Medulla oblongata (tissue), 1 donor: ENCODE measurements around the gene ABCA13.

ENCODE experiments used
- DNase-seq: peaks from one replicate; pipeline ENCODE4 v3.0.0-alpha.2; 2015; ENCODE audit errors: extremely low spot score

ABCA13 gene

DNA sequence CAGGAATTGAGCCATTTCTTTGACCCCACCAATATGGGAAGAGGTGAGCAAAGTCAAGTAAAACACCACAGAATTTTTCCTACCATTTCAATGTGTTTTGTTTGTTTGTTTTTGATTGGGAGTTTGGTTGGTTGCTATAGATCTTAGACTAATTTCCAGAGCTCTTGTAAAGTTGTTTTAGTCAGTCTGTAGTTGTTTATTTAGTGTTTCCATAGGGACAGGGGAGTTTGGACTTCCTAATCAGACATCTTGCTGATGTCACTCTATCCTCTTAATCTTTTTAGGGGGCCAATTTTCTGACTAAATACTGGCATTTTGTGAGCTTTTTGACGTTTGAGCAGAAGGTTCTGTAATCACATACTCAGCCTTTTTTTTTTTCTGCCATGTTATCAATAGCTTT lies 266.9 kb downstream of the ABCA13 start:
- DNase-seq, result no peak

DNA sequence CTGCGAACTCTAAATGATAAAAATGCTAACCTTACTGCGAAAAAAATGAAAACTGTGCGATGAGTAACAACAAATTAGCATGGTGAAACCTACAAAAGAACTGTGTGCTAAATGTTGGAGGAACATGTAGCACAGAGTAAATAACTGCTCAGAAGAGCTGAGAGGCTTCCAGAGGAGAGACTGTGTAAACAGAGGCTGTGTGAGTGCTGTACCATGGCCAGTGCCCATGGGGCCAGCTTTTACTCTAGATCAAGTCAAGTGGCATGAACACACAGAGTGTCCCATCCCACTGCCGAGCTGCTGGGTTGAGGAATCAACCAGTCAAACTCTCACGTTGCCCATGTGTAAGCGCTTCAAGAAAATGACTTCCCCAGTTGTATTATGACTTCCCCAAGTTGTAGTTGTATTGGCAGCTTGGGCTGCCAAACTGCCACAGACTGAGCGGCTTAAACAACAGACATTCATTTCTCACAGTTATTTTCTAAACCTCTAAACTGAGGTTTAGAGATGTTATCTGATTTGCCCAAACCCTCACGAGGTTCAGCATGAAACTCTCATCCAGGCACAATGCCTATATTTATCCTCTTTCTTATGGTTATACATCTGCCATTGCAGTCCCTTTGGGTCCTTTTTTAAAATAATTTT lies 270.7 kb downstream of the ABCA13 start:
- DNase-seq, result no peak

DNA sequence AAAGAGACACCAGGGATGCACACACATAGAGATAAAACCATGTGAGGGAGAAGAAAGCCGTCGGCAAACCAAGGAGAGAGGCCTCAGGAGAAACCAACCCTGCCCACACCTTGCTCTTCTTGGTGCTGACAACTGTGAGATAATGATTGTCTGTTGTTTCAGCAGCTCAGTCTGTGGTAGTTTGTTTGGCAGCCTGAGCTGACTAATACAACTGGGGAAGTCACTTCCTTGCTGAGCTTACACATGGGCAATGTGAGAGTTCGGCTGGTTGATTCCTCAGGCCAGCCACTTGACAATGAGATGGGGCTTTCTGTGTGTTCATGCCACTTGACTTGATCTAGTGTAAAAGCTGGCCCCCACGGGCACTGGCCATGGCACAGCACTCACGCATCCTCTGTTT lies 271.8 kb downstream of the ABCA13 start:
- DNase-seq, result no peak

DNA sequence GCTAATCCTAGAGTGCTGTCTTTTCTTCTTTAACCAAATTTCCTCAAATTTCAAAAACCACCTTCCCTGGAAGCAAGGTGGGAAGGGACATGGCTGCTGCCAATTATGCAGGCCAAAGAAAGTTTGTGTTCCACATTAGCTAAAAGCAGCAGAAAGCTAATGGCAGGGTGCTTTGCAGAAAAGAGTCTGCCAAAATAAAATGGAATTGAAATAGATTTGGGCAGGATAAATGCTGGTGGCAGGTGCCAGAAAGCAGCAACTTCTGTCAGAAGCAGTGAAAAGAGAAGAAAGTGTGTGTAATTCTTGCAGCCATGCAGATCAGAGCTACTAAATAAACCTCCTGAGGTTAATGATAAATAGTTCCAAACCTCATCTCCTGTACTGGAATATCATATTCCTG lies 275.5 kb downstream of the ABCA13 start:
- DNase-seq, result peak; percentile 4

DNA sequence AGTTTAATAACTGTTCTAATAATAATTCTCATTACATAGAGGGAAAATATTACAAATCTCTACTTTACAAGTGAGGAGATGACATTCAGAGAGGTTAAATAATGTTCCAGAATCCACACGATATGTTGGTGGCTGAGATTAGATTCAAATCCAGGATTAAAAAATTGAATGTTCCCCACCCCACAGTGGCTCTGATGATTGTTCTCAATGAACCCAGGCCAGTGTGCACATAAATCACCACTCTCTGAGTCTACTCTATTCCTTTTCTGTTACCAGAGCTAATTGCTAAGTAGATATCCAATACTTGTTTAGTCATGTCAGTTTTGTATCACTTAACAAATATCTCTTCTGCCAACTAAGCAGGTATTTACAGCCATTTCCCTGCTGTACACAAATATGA lies 281.0 kb downstream of the ABCA13 start:
- no peak for DNase-seq

DNA sequence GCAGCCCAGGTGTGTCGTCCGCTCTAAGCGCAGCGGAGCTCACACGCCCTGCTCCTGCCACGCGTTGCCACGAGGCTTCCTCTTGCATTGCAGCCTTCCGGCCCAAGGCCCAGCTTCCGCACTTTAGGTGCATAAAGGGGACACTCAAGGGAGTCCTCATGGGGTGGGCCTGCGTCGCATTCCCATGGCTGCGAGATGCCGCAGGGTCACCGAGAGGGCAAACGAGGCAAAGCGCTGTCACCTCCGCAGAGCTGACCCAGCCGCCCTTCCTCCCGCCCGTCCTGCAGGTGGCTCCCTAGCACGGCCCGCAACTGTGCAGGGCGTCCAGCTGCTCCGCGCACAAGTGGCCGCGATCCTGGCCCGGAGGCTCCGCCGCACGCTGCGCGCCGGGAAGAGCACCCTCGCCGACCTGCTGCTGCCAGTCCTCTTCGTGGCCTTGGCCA lies 283.5 kb downstream of the ABCA13 start:
- no peak for DNase-seq

DNA sequence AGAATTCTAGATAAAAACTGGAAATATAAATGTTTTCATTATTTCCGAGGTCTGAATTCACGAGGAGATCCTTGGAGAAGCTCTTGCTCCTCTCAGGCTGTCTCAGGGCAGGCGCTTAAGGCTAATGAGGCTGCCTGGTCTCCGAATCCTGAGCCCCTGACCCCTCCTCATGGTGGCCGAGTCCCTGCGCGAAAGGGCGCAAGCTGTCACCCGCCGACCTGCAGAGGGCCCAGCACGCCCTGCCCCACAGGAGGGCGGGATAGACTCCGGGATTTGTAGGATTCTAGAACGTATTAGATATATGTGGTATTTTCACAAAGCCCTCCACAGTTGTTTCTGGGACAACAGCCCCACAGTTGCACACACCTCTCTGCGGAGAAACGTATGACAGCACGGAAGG lies 284.1 kb downstream of the ABCA13 start:
- DNase-seq, result no peak

DNA sequence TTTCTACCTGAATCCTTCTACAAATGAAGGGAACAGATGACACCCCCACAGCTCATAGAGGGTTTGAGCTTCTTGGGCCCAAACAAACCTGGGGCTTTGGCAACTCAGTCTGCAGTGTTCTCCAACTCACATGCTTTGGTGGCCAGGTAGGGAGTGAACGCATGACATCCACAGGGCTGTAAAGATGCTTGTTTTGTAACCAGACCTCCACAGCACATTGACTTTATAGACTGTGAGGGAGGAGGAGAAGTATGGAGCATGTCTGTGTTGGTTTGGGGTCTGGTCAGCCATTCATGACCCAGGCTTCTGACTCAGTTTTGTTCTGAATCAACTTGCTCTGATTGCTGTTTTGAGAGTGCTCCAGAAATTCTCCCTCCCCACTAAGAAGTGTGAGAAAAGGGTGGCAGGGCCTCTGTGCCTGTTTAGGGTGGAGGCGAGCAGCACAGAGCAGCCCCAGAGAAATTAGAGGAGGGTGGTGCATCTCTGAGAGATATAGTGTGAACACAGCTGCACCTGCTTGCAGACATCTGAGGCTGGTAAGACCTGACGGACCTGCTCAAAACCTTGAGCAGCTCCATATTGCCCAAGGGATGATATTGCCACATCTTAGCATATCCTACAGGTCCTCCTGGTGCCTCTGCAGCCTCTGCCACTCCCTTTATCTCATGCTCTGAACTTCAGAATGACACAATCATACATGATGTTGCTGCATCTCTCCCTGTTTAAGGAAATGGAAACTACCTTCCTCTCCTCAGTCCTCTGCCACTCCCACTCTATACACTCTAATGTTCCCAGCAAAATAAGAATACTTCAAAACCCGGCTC lies 287.7 kb downstream of the ABCA13 start:
- DNase-seq, result no peak

DNA sequence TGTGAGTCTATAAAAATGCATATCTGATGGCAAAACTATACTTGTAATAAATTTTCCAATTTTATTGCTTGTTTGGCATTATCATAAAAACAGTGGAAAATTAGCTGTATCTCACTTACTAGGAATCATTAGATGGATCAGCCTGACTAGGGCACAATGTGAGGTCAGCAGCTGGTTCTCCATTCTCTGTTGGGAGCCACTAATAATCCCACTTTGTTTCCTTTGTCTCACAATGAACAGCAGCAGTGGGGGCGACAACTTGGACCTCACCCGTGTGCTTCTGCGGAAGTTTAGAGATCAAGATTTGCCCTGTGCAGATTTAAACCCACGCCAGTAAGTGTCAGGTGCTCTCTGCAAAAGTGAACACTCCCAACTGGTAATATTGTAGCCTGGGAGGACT lies 295.5 kb downstream of the ABCA13 start:
- DNase-seq, result no peak

DNA sequence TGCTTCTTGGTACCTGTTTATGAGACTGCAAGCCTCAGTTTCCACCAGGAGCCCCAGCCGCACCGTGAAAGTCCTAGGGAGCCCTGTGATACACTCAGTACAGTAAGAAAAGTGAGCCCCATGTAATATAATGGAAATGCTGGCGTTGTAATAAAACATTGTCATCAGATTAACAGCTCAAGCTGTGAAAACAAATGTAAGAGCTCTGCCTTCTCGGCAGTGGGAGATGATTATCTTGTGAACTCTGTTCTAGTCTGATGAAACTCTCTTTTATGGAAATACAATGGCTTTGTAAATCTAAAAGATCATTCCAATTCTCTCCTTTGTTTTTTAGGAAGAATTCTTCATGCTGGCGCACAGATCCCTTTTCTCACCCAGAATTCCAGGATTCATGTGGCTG lies 299.9 kb downstream of the ABCA13 start:
- no peak for DNase-seq

DNA sequence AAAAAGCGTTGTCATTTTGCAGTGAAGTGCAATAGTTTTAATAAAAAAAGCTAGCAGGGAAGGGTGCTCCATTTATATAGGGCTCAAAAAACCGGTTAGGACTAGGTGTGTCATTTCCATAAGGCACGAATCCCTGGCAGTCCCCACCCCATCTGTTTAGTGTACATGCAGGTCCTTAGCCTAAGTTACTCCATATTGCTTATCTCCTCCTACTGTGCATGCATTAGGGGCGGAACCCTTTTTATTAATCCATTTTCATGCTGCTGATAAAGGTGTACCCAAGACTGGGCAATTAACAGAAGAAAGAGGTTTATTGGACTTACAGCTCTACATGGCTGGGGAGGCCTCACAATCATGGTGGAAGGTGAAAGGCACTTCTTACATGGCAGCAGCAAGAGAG lies 301.4 kb downstream of the ABCA13 start:
- no peak for DNase-seq

DNA sequence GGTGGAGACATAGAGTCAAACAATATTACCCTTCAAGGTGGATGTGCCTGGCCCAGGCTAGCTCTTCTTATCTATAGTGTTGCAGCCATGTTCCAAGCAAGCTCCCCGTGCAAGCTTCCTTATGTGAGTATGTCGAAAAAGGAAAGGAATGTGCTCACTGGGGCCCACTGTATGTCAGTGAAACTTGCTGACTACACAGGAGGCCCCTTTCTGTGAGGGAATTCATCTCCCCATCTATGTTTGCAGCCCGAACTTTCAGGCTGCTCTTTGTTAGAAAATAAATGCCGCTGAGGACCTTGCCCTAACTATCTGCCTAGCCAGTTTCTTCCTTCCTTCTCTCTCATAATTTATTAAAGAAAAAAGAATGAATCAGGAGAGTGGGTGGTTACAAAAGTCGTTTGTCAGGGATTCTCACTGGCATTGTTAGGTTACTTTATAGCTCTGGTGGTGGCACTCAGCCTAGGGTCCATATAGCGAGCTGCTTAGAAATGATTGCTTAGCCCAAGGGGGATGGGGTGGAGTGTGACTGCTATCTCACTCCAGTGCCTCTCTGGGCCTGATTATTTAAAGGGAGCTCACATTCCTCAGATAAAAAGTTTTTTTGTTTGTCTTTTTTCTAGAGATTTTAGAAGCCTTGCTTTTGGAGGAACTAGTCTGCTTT lies 302.1 kb downstream of the ABCA13 start:
- no peak for DNase-seq

DNA sequence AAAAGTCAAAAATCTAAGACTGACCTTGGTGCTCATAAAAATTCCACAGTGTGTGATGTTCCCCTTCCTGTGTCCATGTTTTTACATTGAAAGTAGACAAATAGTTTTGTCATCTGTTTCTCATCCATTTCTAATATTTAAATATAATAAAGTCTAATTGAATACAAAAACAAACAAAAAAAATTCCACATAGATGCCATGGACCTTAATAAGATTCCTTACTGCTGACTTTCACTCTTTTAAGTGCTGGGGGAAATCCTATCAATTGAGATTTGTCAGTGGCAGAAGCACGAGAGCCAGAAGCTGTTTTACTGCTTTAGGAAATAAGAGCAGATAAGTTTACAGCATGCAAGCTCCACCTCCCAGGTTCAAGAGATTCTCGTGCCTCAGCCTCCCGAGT lies 310.0 kb downstream of the ABCA13 start:
- no peak for DNase-seq

DNA sequence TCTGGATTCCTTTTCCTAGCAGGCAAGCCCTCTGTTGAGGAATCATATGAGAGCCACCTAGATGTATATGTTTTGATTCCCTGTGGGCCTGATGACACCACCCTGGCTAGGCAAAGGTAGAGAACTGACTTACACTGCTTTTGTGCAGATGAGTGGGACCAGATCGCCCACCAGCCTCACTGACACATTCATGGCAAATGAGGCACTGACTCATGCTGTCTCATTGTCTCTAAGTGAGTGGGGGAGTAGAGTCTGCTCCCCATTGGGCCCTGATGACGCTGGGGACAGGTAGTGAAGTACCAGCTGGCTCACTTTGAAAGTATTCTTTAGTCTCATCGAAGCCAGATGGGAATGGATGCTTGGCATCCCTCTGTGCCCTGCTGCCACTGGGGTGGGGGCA lies 326.3 kb downstream of the ABCA13 start:
- no peak for DNase-seq

DNA sequence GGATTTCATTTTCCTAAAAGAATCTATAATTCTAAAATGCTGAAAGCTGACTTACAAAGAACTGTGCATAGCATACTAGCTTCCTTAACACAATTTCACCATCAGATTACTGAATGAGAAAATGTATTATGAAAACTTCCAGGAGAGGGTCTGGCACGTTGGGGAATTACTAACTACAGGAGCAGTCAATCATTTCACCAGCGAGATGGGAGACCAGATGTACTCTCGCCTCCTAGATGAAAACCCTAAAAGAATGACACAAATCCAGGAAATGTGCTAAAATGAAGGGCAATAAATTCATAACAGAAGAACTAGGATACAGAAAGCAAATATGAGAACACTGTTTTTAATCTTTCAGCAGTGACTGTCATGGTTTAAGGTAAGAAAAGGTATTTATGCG lies 330.8 kb downstream of the ABCA13 start:
- DNase-seq, result no peak

DNA sequence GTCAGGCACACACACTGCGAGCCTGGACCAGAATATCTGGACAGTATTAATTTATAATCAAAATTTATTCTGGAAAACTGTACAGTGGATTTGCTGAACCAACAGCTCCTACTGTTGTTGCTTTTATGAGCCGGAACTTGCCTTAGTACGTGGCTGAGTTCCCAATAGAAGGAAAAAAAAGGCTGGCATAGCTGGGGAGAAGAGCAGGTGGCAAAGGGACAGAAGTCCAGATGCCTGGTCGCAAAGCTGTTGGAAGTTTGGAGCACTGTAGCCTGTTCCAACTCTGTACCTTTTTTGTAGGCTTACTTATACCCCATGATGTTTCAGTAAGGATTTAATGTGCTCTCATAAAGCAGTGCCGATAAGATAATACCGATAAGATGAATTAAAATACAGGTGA lies 333.8 kb downstream of the ABCA13 start:
- no peak for DNase-seq

DNA sequence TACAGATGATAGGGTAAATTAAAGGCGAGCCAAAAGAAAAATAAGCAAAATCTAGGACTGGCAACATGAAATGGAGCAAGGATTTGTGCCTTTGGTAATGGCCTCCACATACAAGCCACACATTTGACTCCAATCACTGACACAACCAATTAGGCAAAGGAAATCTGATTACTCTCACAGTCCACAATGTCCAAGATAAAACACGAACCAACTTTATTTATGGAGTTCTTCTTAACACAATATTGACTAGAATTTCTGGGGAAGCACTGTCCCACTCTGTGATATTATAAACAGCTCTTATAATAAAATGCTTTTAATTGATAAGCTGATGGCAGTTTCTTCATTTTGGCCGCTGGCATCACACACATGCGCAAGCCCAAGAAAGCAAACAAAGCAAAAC lies 334.2 kb downstream of the ABCA13 start:
- DNase-seq, result no peak

DNA sequence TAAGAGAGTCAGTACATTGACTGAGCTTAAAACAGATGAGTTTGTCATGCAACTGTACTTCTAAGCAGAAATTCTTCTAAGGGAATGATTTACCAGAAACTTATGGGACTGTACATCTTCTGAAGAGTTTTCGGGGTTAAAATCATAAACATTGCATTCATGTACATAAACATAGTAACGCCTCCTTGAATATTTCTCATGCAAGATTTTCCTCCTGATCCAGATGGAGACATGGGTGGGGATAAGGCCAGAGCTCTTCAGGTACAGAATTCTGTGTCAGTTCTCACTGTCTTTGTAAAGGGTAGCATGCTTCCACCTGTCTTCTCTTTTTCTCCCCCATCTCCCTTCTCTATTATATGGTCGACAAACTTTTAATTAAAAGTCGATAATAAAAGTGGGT lies 335.3 kb downstream of the ABCA13 start:
- no peak for DNase-seq

DNA sequence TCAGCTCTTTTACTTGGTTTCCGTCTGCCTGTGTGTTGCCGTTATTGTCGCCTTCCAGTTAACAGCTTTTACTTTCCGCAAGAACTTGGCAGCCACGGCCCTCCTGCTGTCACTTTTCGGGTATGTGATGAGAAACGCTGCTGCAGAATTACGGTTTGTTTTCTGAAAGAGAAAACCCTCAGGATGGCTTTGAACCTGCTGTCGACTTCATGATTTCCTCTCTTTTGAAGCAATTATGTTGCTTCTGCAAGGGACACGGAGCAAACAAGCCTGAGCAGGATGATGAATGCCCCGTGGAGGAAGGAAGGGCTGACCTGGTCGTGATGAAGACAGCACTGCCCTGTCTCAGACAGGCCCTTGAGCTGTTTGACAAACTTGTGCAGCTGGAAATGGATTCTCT lies 339.8 kb downstream of the ABCA13 start:
- DNase-seq, result no peak

DNA sequence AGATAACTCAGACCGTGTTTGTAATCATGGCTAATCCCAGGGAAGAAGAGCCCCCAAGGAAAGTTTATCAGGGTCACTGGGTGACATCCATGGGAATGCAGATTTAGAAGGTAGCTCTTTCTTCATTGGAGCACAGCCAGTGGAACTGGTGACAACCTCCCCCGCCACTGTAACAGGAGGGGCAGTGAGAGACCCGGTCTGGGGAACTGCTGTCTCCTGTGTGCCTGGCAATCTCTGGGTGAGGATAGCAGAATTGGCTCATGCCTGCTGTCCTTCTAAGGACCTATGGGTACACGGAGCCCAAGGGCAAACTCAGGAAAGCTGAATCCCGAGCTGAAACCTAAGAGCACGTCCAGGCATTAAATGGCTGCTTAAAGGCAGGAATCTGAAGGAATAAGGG lies 341.6 kb downstream of the ABCA13 start:
- no peak for DNase-seq

DNA sequence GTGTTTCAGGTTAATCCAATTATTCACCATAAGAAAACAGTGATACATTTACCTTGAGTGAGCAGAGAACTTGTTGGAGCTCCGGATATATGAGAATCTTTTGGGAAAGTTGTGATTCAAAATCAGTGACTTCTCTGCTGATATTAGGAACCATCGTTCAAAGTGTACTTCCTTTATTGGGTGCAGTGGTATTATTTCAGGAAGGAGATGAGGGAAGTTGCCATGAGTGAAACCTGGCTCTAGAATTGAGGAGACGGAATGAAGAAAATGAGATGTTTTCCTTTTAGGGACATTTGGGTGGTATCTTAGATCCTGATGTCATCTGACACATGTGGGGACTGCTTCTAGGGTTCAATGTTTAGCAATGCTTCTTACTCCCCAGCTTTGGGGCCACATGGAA lies 343.9 kb downstream of the ABCA13 start:
- peak; percentile 21 for DNase-seq

DNA sequence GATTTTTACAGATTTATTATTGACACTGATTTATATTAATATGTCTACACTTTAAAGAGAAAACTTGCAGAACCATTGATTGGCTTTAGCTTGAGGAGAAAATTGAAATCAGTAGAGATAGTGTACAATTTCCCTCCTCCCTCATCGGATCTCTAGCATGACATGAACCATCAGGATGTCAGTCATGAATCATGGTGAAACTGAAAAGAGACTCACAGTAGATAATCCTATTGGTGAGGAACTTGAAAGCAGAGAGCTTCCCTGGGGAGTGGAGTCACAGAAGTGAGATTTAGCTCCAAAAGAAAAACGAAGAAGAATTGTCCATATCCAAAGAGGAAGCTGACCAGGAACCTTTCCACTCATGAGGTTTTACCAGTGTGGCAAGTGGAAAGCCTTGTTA lies 346.8 kb downstream of the ABCA13 start:
- DNase-seq, result no peak

DNA sequence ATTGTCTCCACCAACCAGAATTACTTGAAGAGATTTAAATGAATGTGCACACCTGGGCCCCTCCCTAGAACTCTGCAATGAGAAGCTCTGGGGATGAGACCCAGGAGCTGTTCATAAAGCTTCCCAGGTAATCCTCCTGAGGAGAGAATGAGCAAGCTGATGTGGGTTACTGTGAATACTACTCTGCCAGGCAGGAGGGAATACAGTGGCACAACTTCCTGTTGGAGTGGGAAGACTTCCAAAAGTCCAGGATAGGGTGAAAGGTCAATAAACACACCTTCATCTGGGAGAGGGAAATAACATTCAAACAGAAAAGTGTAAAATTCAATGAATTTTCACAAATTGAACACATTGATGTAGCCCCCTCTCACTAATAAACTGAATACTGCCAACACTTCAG lies 351.4 kb downstream of the ABCA13 start:
- DNase-seq, result no peak
